T-helper 2 cell treated with Interferon-gamma antibody and Interleukin-4, amounts not matched to agents 5 μg/mL and 100 μg/mL, for 36 hours (primary cell): ENCODE results near the gene RGS6.

Source experiments
- DNase-seq: peaks from one replicate; pipeline ENCODE4 v3.0.0; 2021; ENCODE audit warnings: low spot score
- H3K27ac Mint-ChIP-seq: one replicate; pipeline ENCODE4 v1.8.0; 2021; ENCODE audit warnings: mild to moderate bottlenecking, mixed read lengths
- H3K27me3 Mint-ChIP-seq: one replicate; pipeline ENCODE4 v1.8.0; 2021; ENCODE audit warnings: low read depth, mixed read lengths
- H3K36me3 Mint-ChIP-seq: one replicate; pipeline ENCODE4 v1.8.0; 2021; ENCODE audit warnings: low read depth, mixed read lengths
- H3K4me1 Mint-ChIP-seq: one replicate; pipeline ENCODE4 v1.8.0; 2021; ENCODE audit warnings: low read depth, mixed read lengths
- H3K4me3 Mint-ChIP-seq: one replicate; pipeline ENCODE4 v1.8.0; 2022; ENCODE audit warnings: mild to moderate bottlenecking, moderate library complexity, mixed read lengths
- H3K9me3 Mint-ChIP-seq: one replicate; pipeline ENCODE4 v1.8.0; 2021; ENCODE audit warnings: mixed read lengths

RGS6 gene

GRCh38 chr14:72499746-72500145 is 567.5 kb downstream of the RGS6 start:
- peaks cover 2% of the 10 kb centered on the region for H3K4me1 Mint-ChIP-seq
- DNase-seq, result no peak
- H3K4me3 Mint-ChIP-seq, result no peak overlapping the region
- H3K27me3 Mint-ChIP-seq, result peaks cover 54% of the 10 kb centered on the region
- peaks cover under 1% of the 10 kb centered on the region for H3K36me3 Mint-ChIP-seq
- H3K27ac Mint-ChIP-seq, result no peak overlapping the region
- peaks cover 14% of the 10 kb centered on the region for H3K9me3 Mint-ChIP-seq

- peaks cover 8% of the 10 kb centered on the region for H3K9me3 Mint-ChIP-seq
- no peak overlapping the region for H3K4me3 Mint-ChIP-seq
- no peak for DNase-seq
- H3K27me3 Mint-ChIP-seq, result peaks cover 51% of the 10 kb centered on the region
- no peak overlapping the region for H3K27ac Mint-ChIP-seq
- H3K4me1 Mint-ChIP-seq, result peaks cover 2% of the 10 kb centered on the region
- H3K36me3 Mint-ChIP-seq, result no peaks in the 10 kb centered on the region
Observed at GRCh38 chr14:72500234-72500838, 568.1 kb downstream of the RGS6 start.

GRCh38 chr14:72501439-72501838 is 569.2 kb downstream of the RGS6 start:
- Mint-ChIP-seq H3K9me3 (peaks cover 6% of the 10 kb centered on the region), H3K4me1 (peaks cover 4% of the 10 kb centered on the region), H3K36me3 (no peaks in the 10 kb centered on the region), H3K27me3 (peaks cover 56% of the 10 kb centered on the region), H3K4me3 (no peak overlapping the region), H3K27ac (no peak overlapping the region)
- DNase-seq, result no peak

GRCh38 chr14:72503271-72503670 is 571.0 kb downstream of the RGS6 start:
- H3K27me3 Mint-ChIP-seq, result peaks cover 52% of the 10 kb centered on the region
- peaks cover 6% of the 10 kb centered on the region for H3K9me3 Mint-ChIP-seq

GRCh38 chr14:72503696-72504368 is 571.6 kb downstream of the RGS6 start:
- no peak overlapping the region for H3K27ac Mint-ChIP-seq
- peaks cover 6% of the 10 kb centered on the region for H3K9me3 Mint-ChIP-seq
- peaks cover 53% of the 10 kb centered on the region for H3K27me3 Mint-ChIP-seq
- H3K4me1 Mint-ChIP-seq, result peaks cover 4% of the 10 kb centered on the region
- DNase-seq, result no peak
- no peak overlapping the region for H3K4me3 Mint-ChIP-seq
- no peaks in the 10 kb centered on the region for H3K36me3 Mint-ChIP-seq

More at GRCh38 chr14:72503271-72503670, 571.0 kb downstream of the RGS6 start:
- no peak for DNase-seq
- H3K36me3 Mint-ChIP-seq, result no peaks in the 10 kb centered on the region
- H3K4me1 Mint-ChIP-seq, result peaks cover 4% of the 10 kb centered on the region
- H3K27ac Mint-ChIP-seq, result no peak overlapping the region
- no peak overlapping the region for H3K4me3 Mint-ChIP-seq

- no peak for DNase-seq
Observed at GRCh38 chr14:72510566-72510965, 578.3 kb downstream of the RGS6 start.

GRCh38 chr14:72512281-72512680 is 580.1 kb downstream of the RGS6 start:
- Mint-ChIP-seq H3K36me3 (no peaks in the 10 kb centered on the region), H3K27ac (no peak overlapping the region), H3K27me3 (peaks cover 43% of the 10 kb centered on the region), H3K4me1 (peaks cover 23% of the 10 kb centered on the region), H3K4me3 (no peak overlapping the region), H3K9me3 (no peaks in the 10 kb centered on the region)
- DNase-seq, result no peak

More at GRCh38 chr14:72510566-72510965, 578.3 kb downstream of the RGS6 start:
- Mint-ChIP-seq H3K27ac (no peak overlapping the region), H3K4me1 (peaks cover 16% of the 10 kb centered on the region), H3K9me3 (no peaks in the 10 kb centered on the region), H3K27me3 (peaks cover 51% of the 10 kb centered on the region), H3K4me3 (no peak overlapping the region), H3K36me3 (no peaks in the 10 kb centered on the region)

GRCh38 chr14:72512925-72513324 is 580.7 kb downstream of the RGS6 start:
- no peaks in the 10 kb centered on the region for H3K36me3 Mint-ChIP-seq
- no peak overlapping the region for H3K27ac Mint-ChIP-seq
- H3K9me3 Mint-ChIP-seq, result no peaks in the 10 kb centered on the region
- no peak overlapping the region for H3K4me3 Mint-ChIP-seq
- no peak for DNase-seq
- H3K4me1 Mint-ChIP-seq, result peaks cover 29% of the 10 kb centered on the region
- H3K27me3 Mint-ChIP-seq, result peaks cover 37% of the 10 kb centered on the region

- no peaks in the 10 kb centered on the region for H3K36me3 Mint-ChIP-seq
- H3K4me3 Mint-ChIP-seq, result no peak overlapping the region
- DNase-seq, result no peak
- no peak overlapping the region for H3K27ac Mint-ChIP-seq
- H3K27me3 Mint-ChIP-seq, result peaks cover 37% of the 10 kb centered on the region
- H3K4me1 Mint-ChIP-seq, result peaks cover 33% of the 10 kb centered on the region
- no peaks in the 10 kb centered on the region for H3K9me3 Mint-ChIP-seq
Observed at GRCh38 chr14:72513346-72513745, 581.1 kb downstream of the RGS6 start.

- Mint-ChIP-seq H3K4me3 (no peak overlapping the region), H3K27ac (no peak overlapping the region), H3K36me3 (no peaks in the 10 kb centered on the region), H3K4me1 (peaks cover 40% of the 10 kb centered on the region), H3K9me3 (no peaks in the 10 kb centered on the region), H3K27me3 (peaks cover 35% of the 10 kb centered on the region)
- no peak for DNase-seq
Observed at GRCh38 chr14:72513965-72514659, 581.9 kb downstream of the RGS6 start.

- H3K4me1 Mint-ChIP-seq, result peaks cover 45% of the 10 kb centered on the region
- DNase-seq, result no peak
- H3K4me3 Mint-ChIP-seq, result no peak overlapping the region
- H3K36me3 Mint-ChIP-seq, result peaks cover 1% of the 10 kb centered on the region
- H3K27ac Mint-ChIP-seq, result no peak overlapping the region
- peaks cover 31% of the 10 kb centered on the region for H3K27me3 Mint-ChIP-seq
- peaks cover 2% of the 10 kb centered on the region for H3K9me3 Mint-ChIP-seq
Observed at GRCh38 chr14:72514660-72515025, 582.4 kb downstream of the RGS6 start.

GRCh38 chr14:72515779-72516770 is 583.8 kb downstream of the RGS6 start:
- Mint-ChIP-seq H3K27ac (no peak overlapping the region), H3K4me3 (no peak overlapping the region), H3K36me3 (peaks cover 15% of the 10 kb centered on the region), H3K4me1 (peaks cover 55% of the 10 kb centered on the region), H3K9me3 (peaks cover 16% of the 10 kb centered on the region), H3K27me3 (peaks cover 25% of the 10 kb centered on the region)
- no peak for DNase-seq

- Mint-ChIP-seq H3K36me3 (peaks cover 21% of the 10 kb centered on the region), H3K27me3 (peaks cover 30% of the 10 kb centered on the region), H3K4me1 (peaks cover 61% of the 10 kb centered on the region), H3K9me3 (peaks cover 24% of the 10 kb centered on the region), H3K4me3 (peak overlapping the region; percentile 52), H3K27ac (peak overlapping the region; percentile 58)
- DNase-seq, result peak; percentile 55
Observed at GRCh38 chr14:72516936-72517700, 584.9 kb downstream of the RGS6 start.
